Activated CD8-positive, alpha-beta memory T cell treated with anti-CD3 and anti-CD28 coated beads, Interleukin-2, amount 50 U/mL, for 24 hours (primary cell): Measurements from ENCODE around the gene CHAD.

Experiments used
- DNase-seq: peaks from one replicate; pipeline ENCODE4 v3.0.0-alpha.2; 2020; ENCODE audit errors: extremely low read depth

The CHAD gene, protein sequence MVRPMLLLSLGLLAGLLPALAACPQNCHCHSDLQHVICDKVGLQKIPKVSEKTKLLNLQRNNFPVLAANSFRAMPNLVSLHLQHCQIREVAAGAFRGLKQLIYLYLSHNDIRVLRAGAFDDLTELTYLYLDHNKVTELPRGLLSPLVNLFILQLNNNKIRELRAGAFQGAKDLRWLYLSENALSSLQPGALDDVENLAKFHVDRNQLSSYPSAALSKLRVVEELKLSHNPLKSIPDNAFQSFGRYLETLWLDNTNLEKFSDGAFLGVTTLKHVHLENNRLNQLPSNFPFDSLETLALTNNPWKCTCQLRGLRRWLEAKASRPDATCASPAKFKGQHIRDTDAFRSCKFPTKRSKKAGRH

DNA sequence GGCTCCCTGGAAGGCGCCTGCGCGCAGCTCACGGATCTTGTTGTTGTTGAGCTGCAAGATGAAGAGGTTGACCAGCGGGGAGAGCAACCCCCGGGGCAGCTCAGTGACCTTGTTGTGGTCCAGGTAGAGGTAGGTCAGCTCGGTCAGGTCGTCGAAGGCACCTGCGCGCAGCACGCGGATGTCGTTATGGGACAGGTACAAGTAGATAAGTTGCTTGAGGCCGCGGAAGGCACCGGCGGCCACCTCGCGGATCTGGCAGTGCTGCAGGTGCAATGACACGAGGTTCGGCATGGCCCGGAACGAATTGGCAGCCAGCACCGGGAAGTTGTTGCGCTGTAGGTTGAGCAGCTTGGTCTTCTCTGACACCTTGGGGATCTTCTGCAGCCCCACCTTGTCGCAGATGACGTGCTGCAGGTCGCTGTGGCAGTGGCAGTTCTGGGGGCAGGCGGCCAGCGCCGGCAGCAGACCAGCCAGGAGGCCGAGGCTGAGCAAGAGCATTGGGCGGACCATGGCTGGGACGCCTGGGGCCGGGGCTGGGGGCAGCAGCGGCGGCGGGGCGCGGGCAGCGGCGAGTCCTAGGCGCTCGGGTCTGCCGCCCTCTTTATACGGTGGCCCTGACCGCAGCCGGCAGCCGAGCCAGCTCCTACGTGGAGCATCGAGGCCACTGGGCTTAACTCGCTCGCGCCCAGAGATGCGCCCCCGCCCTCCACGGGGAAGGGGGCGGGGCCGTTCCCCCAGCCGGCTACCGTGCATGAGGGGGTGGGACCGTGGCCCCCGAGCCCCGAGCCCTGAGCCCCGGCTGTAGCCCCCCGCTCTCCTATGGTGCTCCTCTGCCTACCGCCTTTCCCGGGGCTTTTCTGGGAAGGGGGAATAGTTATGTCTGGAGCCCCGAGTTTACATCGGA, at the start of gene CHAD:
CHAD (minus strand) TSS at position 577 of the 904 bp plus-strand sequence; CDS start at position 510, 67 bp downstream.
- DNase-seq: no peak

DNA sequence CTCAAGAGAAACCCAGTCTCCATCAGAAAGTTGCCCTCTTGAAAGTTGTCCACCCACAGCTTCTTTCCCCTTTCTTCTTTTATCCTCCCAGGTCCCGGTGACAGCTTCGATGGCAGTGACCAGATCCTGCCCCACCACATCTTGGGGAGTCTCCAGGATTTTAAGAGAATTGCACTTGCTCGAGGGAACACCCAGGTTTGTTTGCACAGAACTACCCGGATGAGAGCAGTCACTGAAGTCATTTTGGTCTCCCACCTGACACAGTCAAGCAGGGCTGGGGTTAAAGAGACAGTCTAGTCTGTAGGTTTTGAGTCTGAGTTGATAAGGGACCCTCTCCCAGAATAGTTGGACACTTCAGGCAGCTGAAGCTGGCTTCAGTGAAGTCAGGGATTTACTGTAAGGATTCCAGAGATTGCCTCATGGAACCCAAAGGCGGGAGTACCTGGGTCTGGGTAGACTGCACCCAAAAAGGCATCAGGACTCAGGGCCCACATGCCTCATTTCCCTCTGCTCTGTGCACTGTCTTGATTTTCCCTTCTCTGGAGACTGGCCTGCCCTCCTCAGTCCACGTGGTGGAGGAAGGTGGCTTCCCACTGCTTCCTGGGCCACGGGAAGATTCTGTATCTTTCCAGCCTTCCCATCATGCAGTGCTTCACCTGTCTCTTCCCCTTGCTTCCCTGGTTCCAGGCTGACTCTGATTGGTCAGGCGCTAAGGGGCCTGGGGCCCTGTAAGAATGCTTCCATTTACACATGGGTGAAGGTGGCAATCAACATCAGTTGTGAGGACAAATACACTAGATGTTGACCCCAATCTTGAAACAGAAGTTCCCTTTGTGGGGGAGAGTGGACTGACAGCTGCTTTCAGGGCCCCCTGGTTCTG, 49.1 kb upstream of the CHAD start:
- DNase-seq: no peak

- no peak for DNase-seq
Observed at GRCh38 chr17:50517011-50517410, 48.3 kb upstream of the CHAD start.

DNA sequence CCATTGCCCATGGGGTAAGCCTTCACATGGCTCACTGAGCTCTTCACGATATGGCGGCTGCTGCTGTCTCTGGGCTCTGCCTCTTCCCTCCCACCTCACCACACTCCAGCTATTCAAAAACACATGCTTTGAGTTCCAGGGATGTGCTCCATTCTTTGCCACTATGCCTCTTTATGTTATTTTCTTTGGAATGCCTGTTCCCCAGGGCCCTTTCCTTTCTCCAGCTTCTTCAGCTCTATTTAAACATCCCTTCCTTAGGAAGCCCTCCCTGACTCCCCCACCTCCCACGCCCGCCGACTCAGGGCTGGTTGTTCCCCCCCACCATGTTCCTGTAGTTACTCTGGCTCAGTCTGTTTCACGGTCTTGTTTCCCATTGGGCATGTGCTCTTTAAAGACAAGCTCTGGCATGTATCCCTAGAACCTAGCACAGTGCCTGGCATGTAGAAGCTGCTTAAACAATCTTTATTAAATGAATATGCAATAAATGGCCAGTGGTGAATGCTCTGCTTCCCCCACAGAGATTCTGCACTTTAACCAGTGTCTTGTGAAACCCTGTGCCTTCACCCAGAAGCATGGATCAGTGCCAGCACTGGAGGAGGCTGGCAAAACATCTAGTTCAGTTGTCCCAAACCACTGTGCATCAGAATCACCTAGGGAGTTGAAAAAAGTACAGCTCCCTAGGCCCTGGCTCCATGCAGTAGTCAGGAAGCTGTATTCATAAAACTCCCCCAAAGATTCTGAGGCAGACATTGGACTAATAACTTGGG, 46.4 kb upstream of the CHAD start:
- no peak for DNase-seq

DNA sequence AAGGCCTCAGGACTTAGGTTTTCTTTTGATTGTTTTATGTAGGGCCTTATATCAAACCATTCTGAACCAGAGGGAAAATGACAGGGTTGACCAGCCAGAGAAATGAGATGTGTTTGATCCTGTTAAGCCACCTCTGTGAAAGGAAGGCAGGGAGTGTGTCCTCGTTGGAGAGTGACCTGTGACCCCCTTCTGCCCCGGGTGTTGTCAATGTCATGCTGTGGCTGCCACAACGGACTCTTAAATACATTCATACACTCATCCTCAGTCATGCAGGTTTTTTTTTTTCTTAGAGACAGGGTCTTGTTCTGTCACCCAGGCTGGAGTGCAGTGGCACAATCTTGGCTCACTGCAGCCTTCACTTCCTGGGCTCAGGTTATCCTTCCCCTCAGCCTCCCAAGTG, 45.7 kb upstream of the CHAD start:
- DNase-seq: no peak

- no peak for DNase-seq
Observed at GRCh38 chr17:50513495-50513894, 44.8 kb upstream of the CHAD start.

DNA sequence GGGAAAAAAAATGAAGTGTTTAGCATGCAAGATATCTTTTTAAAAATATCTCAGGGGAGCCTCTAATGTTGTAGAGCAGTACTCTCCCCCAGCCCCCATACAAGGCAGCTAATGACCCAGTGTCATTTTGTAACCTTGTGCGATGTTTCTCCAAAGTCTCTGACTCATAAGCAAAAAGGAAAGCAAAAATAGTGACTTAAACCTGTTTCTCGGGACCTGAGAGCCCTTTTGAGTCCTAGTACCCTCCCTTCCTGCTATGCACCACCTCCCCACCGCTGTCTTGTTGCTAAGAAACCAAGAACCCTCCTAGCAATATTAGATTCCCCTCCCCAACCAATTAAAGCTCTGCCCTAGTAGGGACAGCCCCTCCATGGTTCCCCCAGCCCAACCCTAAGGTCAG, 42.4 kb upstream of the CHAD start:
- no peak for DNase-seq

DNA sequence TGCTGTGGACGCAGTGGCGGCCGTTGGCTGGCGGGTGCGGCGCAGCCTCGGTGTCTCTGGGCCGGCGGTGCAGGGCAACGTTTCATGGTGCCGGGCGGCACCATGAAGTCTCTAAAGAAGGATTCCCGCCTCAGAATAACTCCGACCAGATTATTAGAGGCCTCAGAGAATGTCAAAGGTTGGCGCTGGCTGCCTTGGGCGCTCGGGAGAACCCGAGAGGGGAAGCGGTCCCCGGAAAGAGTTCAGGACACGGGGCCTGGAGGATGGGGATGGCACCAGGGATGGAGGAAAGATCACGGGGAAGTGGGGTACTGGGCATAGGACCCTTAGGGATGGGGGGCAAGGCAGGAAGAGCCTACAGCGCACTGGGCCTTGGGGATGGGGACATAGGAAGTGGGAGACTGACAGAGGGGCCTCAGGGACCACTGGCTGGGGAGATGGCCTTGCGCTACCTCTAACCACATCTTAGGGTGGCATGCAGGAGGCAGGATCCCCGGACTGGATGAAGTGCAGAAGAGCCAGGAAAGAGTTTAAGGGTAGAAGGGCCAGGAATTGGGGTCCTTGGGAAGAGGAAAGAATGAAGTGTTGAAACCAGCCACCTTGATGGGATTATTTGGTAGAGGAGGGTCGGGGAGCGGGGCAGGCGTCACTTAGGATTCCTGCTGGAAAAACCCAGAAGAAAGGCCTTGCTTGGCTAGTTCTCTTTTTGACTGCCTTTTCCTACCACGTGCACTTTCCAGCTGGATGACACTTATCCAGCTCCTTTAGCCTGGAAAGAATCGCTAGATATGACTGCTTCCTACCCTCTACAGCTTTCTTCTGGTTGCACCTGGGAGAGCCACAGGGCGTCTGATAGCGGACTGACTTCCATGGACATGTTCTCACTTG, 40.1 kb upstream of the CHAD start:
- DNase-seq: no peak

- DNase-seq: peak; percentile 67
Observed at GRCh38 chr17:50507871-50508572, 39.3 kb upstream of the CHAD start, which contains the start of gene MYCBPAP. Gene MYCBPAP, plus strand, starts transcription at chr17:50508439. Its CDS starts 236 bp downstream, at chr17:50508675.

- no peak for DNase-seq
Observed at GRCh38 chr17:50506298-50506697, 37.6 kb upstream of the CHAD start.

- DNase-seq: no peak
Observed at GRCh38 chr17:50505591-50506130, 37.0 kb upstream of the CHAD start.

- no peak for DNase-seq
Observed at GRCh38 chr17:50502301-50502990, 33.8 kb upstream of the CHAD start.

GRCh38 chr17:50501054-50501453, 32.4 kb upstream of the CHAD start:
- DNase-seq: no peak

GRCh38 chr17:50499721-50500120, 31.0 kb upstream of the CHAD start:
- DNase-seq: no peak

GRCh38 chr17:50499270-50499669, 30.6 kb upstream of the CHAD start:
- DNase-seq: no peak

DNA sequence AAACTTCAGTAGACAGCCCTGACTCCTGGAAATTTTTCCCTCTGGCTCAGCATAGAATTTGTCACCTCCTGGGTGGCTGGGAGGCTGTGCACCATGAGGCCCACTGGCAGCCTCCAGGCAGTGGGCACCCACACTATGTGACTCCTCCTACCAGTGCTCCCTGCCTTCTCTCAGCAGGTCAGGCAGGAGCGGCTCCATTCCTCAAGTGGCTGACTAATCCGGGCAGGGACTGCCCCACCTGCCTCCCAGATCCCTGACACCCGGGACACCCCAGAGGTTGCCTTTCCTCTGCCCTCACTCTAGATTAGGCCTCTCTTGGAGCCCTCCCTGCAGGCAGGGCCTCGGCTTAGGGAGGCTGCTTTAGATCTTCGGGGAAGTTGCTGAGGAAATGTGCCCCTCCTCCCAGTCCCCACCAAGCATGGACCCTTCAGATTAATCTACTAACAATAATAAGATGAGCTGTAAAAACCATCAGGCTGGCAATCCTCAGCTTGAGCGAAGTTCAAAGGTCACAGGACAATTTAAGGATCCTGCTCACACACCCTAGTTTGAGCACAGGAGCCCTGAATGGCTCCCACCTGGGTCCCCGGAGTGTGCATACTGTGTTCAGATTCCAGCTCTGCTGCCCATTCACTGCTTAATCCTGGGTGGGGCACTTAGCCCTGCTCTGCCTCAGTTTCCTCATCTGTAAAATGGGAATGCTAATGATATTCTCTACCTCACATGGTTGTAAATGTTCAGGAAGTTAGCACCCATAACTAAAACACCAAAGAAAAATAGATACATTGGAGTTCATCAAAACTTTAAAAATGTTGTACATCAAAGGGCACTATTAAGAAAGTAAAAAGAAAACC, 29.6 kb upstream of the CHAD start:
- no peak for DNase-seq

DNA sequence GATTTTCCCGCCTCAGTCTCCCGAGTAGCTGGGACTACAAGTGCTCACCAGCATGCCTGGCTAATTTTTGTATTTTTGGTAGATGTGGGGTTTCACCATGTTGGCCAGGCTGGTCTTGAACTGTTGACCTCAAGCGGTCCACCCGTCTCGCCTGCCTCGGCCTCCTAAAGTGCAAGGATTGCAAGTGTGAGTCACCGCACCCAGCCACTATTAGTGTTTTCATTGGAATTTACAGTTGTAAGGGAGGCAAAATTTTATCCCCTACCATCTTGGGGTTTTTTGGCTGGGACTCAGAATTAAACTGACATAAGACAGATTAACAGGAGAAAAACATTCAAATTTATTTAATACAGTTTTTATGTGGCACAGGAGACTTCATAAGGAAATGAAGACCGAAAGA, 27.2 kb upstream of the CHAD start:
- DNase-seq: no peak
